ENCODE results near the gene PDE4B. TPM values are rescaled to one million over a fixed set of nuclear protein-coding genes. Genes with fewer than 3 reads are reported as not detected.

PDE4B gene
- total and polyA plus RNA-seq, 9 of the 15 experiments (the other 6 are each of a cell fraction or from before 2014, with no cell fraction given), result 0.09 TPM; not detected in 8

GRCh38 chr1:66360285-66360724 is 567.6 kb downstream of the PDE4B start:
- no peak overlapping the region for H3K27ac ChIP-seq (ENCODE audit: extremely low read depth, low read depth, low read length)
- intact Hi-C loops (cut with micrococcal nuclease), result no loop called here
- DNase-seq (ENCODE audit: extremely low read depth in 1 of 4, low spot score in 3 of 4) (peak in 1 of 4 experiments; percentile 8), FAIRE-seq (no peak), ATAC-seq (no peak)
- H4K20me1 ChIP-seq (replicated peaks; ENCODE audit: control insufficient read depth, insufficient read depth, low read length), result no peaks in the 10 kb centered on the region
- in situ Hi-C loops (cut with MboI), result no loop called here
- no peak overlapping the region for H3K4me2 ChIP-seq (ENCODE audit: insufficient read depth, low read length)
- BruUV-seq (replicated peaks), result no TSS peak
- no peaks in the 10 kb centered on the region for H3K36me3 ChIP-seq (ENCODE audit: control insufficient read depth, insufficient read depth, low read length)
- H3K4me3 ChIP-seq, result no peak overlapping the region
- ChIA-PET CTCF (ENCODE audit: low intra/inter-chr PET ratio) (no interaction called here), POLR2A (no interaction called here)
- no peaks in the 10 kb centered on the region for H3K9me3 ChIP-seq (replicated peaks; ENCODE audit: control insufficient read depth, insufficient read depth, low read depth, low read length)
- no peak overlapping the region for H3K9ac ChIP-seq (ENCODE audit: insufficient read depth in 1 of 2, low read depth in 2 of 2, low read length in 2 of 2)
- H3K9me1 ChIP-seq (ENCODE audit: control insufficient read depth, insufficient read depth, low read length), result no peaks in the 10 kb centered on the region
- WGBS (ENCODE audit: insufficient coverage, low coverage, missing lambda C conversion rate), result 0% methylated on average over 3 of the region's 3 CpGs
- no peak overlapping the region for H2AFZ ChIP-seq (ENCODE audit: low read depth, low read length)
- H3K27me3 ChIP-seq (ENCODE audit: control insufficient read depth in 2 of 2, insufficient read depth in 2 of 2, low read length in 2 of 2), result no peaks in the 10 kb centered on the region
- no peaks in the 10 kb centered on the region for H3K4me1 ChIP-seq (replicated peaks in 1 of 2; ENCODE audit: control insufficient read depth in 2 of 2, insufficient read depth in 2 of 2, low read length in 2 of 2)
- H3K79me2 ChIP-seq (ENCODE audit: control insufficient read depth, insufficient read depth, low read length), result no peaks in the 10 kb centered on the region
- TF ChIP-seq CTCF (IDR thresholded peaks at IDR 0.05 in 2 of 3, conservative IDR thresholded peaks at IDR 0.05 in 1 of 3; ENCODE audit: insufficient read depth in 2 of 3, low read depth in 1 of 3, low read length in 3 of 3) (peak in 2 of 3 experiments; percentile 5 to 6; a peak in 1 of 6 replicates), IFI16 (CRISPR knock-in tag; IDR thresholded peaks at IDR 0.05) (no peak), RAD21 (CRISPR knock-in tag; conservative IDR thresholded peaks at IDR 0.05 in 1 of 2, IDR thresholded peaks at IDR 0.05 in 1 of 2) (0 out of 4 replicates have a peak, but pooled peaks of 1 of the 2 experiments have one; percentile 6)
